Loucy (cell line): Measurements from ENCODE around the gene ROBO1.

Experiments
- H2AFZ ChIP-seq: fragments of 200-600 bp; sonication (generic); 2 replicates; pipeline ENCODE4 v1.6.0; 2016; ENCODE audit warnings: antibody characterized with exemption, mild to moderate bottlenecking, low read length, moderate library complexity
- H3F3A ChIP-seq: fragments of 200-600 bp; 2 replicates; pipeline ENCODE4 v1.6.0; 2016; ENCODE audit warnings: antibody characterized with exemption, low read depth, mild to moderate bottlenecking
- H3K27me3 ChIP-seq: fragments of 200-600 bp; sonication (generic); 2 replicates; pipeline ENCODE4 v1.6.1; 2014; ENCODE audit warnings: low read length, mild to moderate bottlenecking; ENCODE audit not compliant: insufficient read depth, poor library complexity, severe bottlenecking
- H3K36me3 ChIP-seq: fragments of 200-600 bp; sonication (generic); 2 replicates; pipeline ENCODE4 v1.6.1; 2016; ENCODE audit warnings: low read length; ENCODE audit not compliant: insufficient read depth
- H3K4me1 ChIP-seq: fragments of 200-600 bp; sonication (generic); 2 replicates; pipeline ENCODE4 v1.5.1; 2014; ENCODE audit warnings: low read length, mild to moderate bottlenecking; ENCODE audit not compliant: insufficient read depth, poor library complexity, severe bottlenecking
- H3K4me2 ChIP-seq: fragments of 200-600 bp; sonication (generic); 2 replicates; pipeline ENCODE4 v1.6.0; 2014; ENCODE audit warnings: antibody characterized with exemption, low read length, low read depth, mild to moderate bottlenecking; ENCODE audit not compliant: poor library complexity, severe bottlenecking
- H3K4me3 ChIP-seq: fragments of 200-600 bp; sonication (generic); 2 replicates; pipeline ENCODE4 v1.5.1; 2014; ENCODE audit warnings: low read length, mild to moderate bottlenecking, mixed read lengths; ENCODE audit not compliant: poor library complexity, severe bottlenecking
- H3K79me2 ChIP-seq: fragments of 200-600 bp; sonication (generic); 2 replicates; pipeline ENCODE4 v1.6.1; 2014; ENCODE audit warnings: low read length; ENCODE audit not compliant: insufficient read depth
- H3K9ac ChIP-seq: fragments of 200-600 bp; sonication (generic); 2 replicates; pipeline ENCODE4 v1.6.0; 2014; ENCODE audit warnings: mild to moderate bottlenecking, low read depth, low read length, moderate library complexity; ENCODE audit not compliant: poor library complexity, severe bottlenecking
- H3K9me2 ChIP-seq: fragments of 200-600 bp; sonication (generic); replicated peaks from 2 replicates; pipeline ENCODE4 v1.6.1; 2016; ENCODE audit warnings: low read depth, low read length, mixed read lengths
- H3K9me3 ChIP-seq: fragments of 200-600 bp; sonication (generic); 2 replicates; pipeline ENCODE4 v1.6.1; 2014; ENCODE audit warnings: mild to moderate bottlenecking, antibody characterized with exemption, low read length, low read depth; ENCODE audit not compliant: insufficient read depth
- H4K20me1 ChIP-seq: fragments of 200-600 bp; sonication (generic); 2 replicates; pipeline ENCODE4 v1.6.0; 2014; ENCODE audit warnings: antibody characterized with exemption, low read length, mild to moderate bottlenecking; ENCODE audit not compliant: insufficient read depth, poor library complexity, severe bottlenecking
- EZH2phosphoT487 ChIP-seq: fragments of 200-600 bp; IDR thresholded peaks from 2 replicates; pipeline ENCODE4 v1.6.1; 2018; ENCODE audit warnings: antibody characterized with exemption, mild to moderate bottlenecking, moderate library complexity, borderline replicate concordance
- TF ChIP-seq, protein P1 (sequence below): fragments of 200-600 bp; sonication (generic); conservative IDR thresholded peaks from 2 replicates; pipeline ENCODE4 v1.5.1; 2014; ENCODE audit warnings: mild to moderate bottlenecking, antibody characterized with exemption, low read length

The ROBO1 gene

DNA sequence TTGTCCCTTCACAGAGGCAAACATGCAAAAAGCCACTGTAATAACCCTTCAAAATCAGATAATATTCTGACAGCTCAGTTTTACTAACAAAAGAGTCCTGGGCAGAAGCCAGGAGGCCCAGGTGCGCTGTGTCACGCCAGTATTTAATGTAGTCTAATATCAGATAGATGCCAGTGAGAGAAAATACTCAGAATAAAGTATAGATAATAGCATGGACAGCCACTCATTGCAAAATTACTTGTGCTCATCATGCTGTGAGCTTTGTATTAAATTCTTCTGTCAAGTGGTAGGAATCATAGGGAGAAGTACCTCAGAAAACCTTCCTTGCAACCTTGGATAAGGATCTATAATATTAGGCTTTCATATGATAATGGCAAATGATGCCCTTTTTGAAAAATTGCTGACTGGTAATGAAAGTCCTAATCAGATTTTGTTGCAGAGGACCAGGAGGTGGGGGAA lies 1154.3 kb downstream of the ROBO1 start:
- Histone ChIP-seq H3F3A (no peaks in the 10 kb centered on the region), H3K79me2 (no peaks in the 10 kb centered on the region), H3K4me2 (no peak overlapping the region), H3K4me1 (no peaks in the 10 kb centered on the region), H2AFZ (no peak overlapping the region), H4K20me1 (no peaks in the 10 kb centered on the region), H3K9ac (no peak overlapping the region), H3K9me2 (no peaks in the 10 kb centered on the region), H3K36me3 (no peaks in the 10 kb centered on the region), H3K4me3 (no peak overlapping the region), H3K27me3 (no peaks in the 10 kb centered on the region), H3K9me3 (no peaks in the 10 kb centered on the region)
- no peak for TF ChIP-seq EZH2phosphoT487
- TF ChIP-seq, protein P1, sequence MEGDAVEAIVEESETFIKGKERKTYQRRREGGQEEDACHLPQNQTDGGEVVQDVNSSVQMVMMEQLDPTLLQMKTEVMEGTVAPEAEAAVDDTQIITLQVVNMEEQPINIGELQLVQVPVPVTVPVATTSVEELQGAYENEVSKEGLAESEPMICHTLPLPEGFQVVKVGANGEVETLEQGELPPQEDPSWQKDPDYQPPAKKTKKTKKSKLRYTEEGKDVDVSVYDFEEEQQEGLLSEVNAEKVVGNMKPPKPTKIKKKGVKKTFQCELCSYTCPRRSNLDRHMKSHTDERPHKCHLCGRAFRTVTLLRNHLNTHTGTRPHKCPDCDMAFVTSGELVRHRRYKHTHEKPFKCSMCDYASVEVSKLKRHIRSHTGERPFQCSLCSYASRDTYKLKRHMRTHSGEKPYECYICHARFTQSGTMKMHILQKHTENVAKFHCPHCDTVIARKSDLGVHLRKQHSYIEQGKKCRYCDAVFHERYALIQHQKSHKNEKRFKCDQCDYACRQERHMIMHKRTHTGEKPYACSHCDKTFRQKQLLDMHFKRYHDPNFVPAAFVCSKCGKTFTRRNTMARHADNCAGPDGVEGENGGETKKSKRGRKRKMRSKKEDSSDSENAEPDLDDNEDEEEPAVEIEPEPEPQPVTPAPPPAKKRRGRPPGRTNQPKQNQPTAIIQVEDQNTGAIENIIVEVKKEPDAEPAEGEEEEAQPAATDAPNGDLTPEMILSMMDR: no peak

DNA sequence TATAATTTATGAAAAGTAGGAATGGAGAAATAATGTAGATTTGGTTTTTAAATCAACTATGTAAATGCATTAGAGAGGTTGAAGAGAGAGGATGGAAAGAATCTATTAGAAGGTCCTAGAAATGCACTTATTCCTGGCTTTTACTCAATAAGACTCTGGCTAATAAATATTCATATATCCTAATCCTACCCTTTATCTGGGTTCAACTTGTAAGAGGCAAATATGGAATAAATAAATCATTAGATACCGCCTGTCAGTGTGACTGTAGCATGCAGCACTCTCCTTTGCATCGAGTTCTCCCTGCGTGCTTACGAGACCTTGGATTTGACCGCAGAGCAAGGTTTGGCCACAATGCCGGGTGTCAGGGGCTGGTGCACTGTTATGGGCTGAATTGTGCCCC lies 1156.5 kb downstream of the ROBO1 start:
- Histone ChIP-seq H3K9me3 (no peaks in the 10 kb centered on the region), H4K20me1 (no peaks in the 10 kb centered on the region), H3K4me3 (no peak overlapping the region), H3K36me3 (no peaks in the 10 kb centered on the region), H3K79me2 (no peaks in the 10 kb centered on the region), H3K27me3 (no peaks in the 10 kb centered on the region), H2AFZ (no peak overlapping the region), H3K4me1 (no peaks in the 10 kb centered on the region), H3F3A (no peaks in the 10 kb centered on the region), H3K4me2 (no peak overlapping the region), H3K9me2 (no peaks in the 10 kb centered on the region), H3K9ac (no peak overlapping the region)
- TF ChIP-seq, protein P1: no peak
- TF ChIP-seq EZH2phosphoT487: no peak

DNA sequence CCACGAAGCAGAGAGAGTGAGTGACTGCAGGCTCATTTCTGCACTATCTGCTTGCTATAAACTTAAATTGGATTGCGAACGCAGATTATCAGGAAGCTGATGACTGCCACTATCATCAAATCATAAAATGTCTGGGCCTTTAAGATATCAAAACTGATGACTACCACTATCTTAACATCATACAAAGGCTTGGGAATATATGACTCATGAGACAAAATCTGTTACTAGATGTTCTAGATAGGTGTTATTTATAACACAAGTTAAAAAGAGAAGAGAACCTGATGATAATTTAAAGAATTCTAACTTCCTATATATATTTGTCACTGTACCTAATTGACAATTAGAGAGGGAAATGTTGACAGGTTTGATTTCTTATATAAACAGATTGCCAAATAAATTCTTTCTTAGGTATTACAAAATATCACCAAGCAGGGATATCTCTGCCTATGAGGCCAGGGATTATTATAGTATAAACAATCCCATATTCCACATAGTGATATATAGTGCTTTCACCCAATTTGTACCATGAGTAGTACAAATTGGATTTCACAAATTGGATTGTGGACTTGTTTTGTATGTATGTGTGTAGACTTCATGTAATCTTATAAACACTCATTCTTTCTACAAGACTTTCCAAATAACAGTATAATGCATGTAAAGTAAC lies 1157.2 kb downstream of the ROBO1 start:
- Histone ChIP-seq H3K4me1 (no peaks in the 10 kb centered on the region), H3K27me3 (no peaks in the 10 kb centered on the region), H3K9ac (no peak overlapping the region), H3K36me3 (no peaks in the 10 kb centered on the region), H3K9me3 (no peaks in the 10 kb centered on the region), H3F3A (no peaks in the 10 kb centered on the region), H3K4me2 (no peak overlapping the region), H2AFZ (no peak overlapping the region), H3K79me2 (no peaks in the 10 kb centered on the region), H3K9me2 (no peaks in the 10 kb centered on the region), H3K4me3 (no peak overlapping the region), H4K20me1 (no peaks in the 10 kb centered on the region)
- TF ChIP-seq, protein P1: no peak
- TF ChIP-seq EZH2phosphoT487: no peak
